HepG2 (cell line): ENCODE measurements around the gene WWTR1. TPM values are rescaled to one million over a fixed set of nuclear protein-coding genes. Genes with fewer than 3 reads are reported as not detected.

Experiments
- ATAC-seq: fragments of 200-7000 bp; cut with Tn5 transposase; 3 replicates; pipeline ENCODE4 v1.9.1; 2020; ENCODE audit warnings: mild to moderate bottlenecking, moderate library complexity
- BruUV-seq: library from RNA; stranded (reverse); fragments of 400-500 nt; replicated peaks from 2 replicates; lab custom pipeline; 2021; lab: Mats Ljungman, UMichigan
- CTCF ChIA-PET: fragments of 300-600 bp; formaldehyde crosslinking; extraction: SDS; loops from one replicate; lab custom pipeline; 2021; ENCODE audit warnings: low total read pairs, inconsistent platforms, low intra/inter-chr PET ratio; lab: Yijun Ruan, JAX
- POLR2A ChIA-PET: fragments of 350-600 bp; sonication (Branson Sonifier 250); formaldehyde crosslinking; loops from one replicate; lab custom pipeline; 2020; ENCODE audit warnings: antibody characterized with exemption, inconsistent platforms; lab: Yijun Ruan, JAX
- DNase-seq: peaks from one replicate; pipeline ENCODE4 v3.0.0-alpha.2; 2015; ENCODE audit warnings: low spot score
- FAIRE-seq: peaks from 3 replicates; lab custom pipeline; 2011; peaks lifted over from hg19 to GRCh38; lab: Jason Lieb, UNC
- H2AFZ ChIP-seq: one replicate; pipeline ENCODE4 v1.6.1; 2011; ENCODE audit warnings: low read length, inconsistent platforms
- H3K27ac ChIP-seq: fragments of 300-600 bp; 3 replicates; pipeline ENCODE4 v1.8.0; 2011; ENCODE audit warnings: mixed run types, mild to moderate bottlenecking, mixed read lengths, low read length, inconsistent platforms; ENCODE audit not compliant: insufficient read depth; ENCODE audit errors: extremely low read length
- H3K27me3 ChIP-seq, 2 experiments: fragments of 200-600 bp in 1 of 2; 2 replicates in 1 of 2; 3 replicates in 1 of 2; pipeline versions ENCODE4 v1.6.0 to v1.8.0; 2011; ENCODE audit warnings: low read length in 2 of 2, mild to moderate bottlenecking in 2 of 2, moderate library complexity in 2 of 2, inconsistent platforms in 1 of 2; ENCODE audit not compliant: insufficient read depth in 2 of 2, control insufficient read depth in 1 of 2
- H3K36me3 ChIP-seq, 2 experiments: fragments of 200-600 bp in 1 of 2; replicated peaks in 1 of 2; 2 replicates in 1 of 2; 3 replicates in 1 of 2; pipeline versions ENCODE4 v1.5.1 to v1.8.0; 2011; ENCODE audit warnings: low read length in 2 of 2, inconsistent platforms in 1 of 2; ENCODE audit not compliant: insufficient read depth in 2 of 2, control insufficient read depth in 1 of 2
- H3K4me1 ChIP-seq: 2 replicates; pipeline ENCODE4 v1.5.1; 2012; ENCODE audit warnings: low read length, inconsistent platforms; ENCODE audit not compliant: insufficient read depth
- H3K4me2 ChIP-seq: 2 replicates; pipeline ENCODE4 v1.6.0; 2011; ENCODE audit warnings: low read depth, low read length, inconsistent platforms
- H3K4me3 ChIP-seq, 3 experiments: fragments of 200-600 bp in 1 of 3; sonication (generic), shearing (Covaris generic) in 1 of 3; replicated peaks in 1 of 3; 2 replicates each; pipeline ENCODE4 v1.5.1; 2011 to 2016; ENCODE audit warnings: low read length in 3 of 3, inconsistent platforms in 2 of 3, low read depth in 2 of 3, mild to moderate bottlenecking in 2 of 3, control low read depth in 1 of 3, mixed read lengths in 1 of 3; ENCODE audit not compliant: insufficient read depth in 1 of 3
- H3K79me2 ChIP-seq: one replicate; pipeline ENCODE4 v1.6.1; 2011; ENCODE audit warnings: low read length, inconsistent platforms; ENCODE audit not compliant: insufficient read depth
- H3K9ac ChIP-seq: 2 replicates; pipeline ENCODE4 v1.6.0; 2011; ENCODE audit warnings: mild to moderate bottlenecking, low read depth, low read length, inconsistent platforms; ENCODE audit not compliant: insufficient read depth
- H3K9me3 ChIP-seq: 2 replicates; pipeline ENCODE4 v1.5.1; 2012; ENCODE audit warnings: mild to moderate bottlenecking, low read length
- H4K20me1 ChIP-seq: 2 replicates; pipeline ENCODE4 v1.6.0; 2011; ENCODE audit warnings: inconsistent platforms, mild to moderate bottlenecking, low read length, moderate library complexity; ENCODE audit not compliant: insufficient read depth
- BHLHE40 ChIP-seq: IDR thresholded peaks from 2 replicates; pipeline ENCODE4 v1.6.1; 2011; ENCODE audit warnings: low read length, improper control_type of control experiment
- CBX5 ChIP-seq: sonication (generic); formaldehyde crosslinking; IDR thresholded peaks from 2 replicates; pipeline ENCODE4 v1.4.0; 2020; ENCODE audit warnings: missing genetic modification reagents, borderline replicate concordance
- DNMT3B ChIP-seq: conservative IDR thresholded peaks from 2 replicates; pipeline ENCODE4 v1.6.1; 2016; ENCODE audit warnings: missing biosample characterization, control low read depth
- ETV6 ChIP-seq: sonication (generic); formaldehyde crosslinking; conservative IDR thresholded peaks from 2 replicates; pipeline ENCODE4 v1.4.0; 2020; ENCODE audit warnings: missing genetic modification reagents
- IKZF4 ChIP-seq: sonication (generic); formaldehyde crosslinking; IDR thresholded peaks from 2 replicates; pipeline ENCODE4 v1.5.1; 2020; ENCODE audit warnings: borderline replicate concordance, mild to moderate bottlenecking, low read depth, missing genetic modification reagents; ENCODE audit errors: not compliant biosample characterization
- NFE2L2 ChIP-seq: fragments of 150-350 bp; IDR thresholded peaks from 2 replicates; pipeline ENCODE4 v1.6.1; 2014; ENCODE audit warnings: low read length
- SAFB2 ChIP-seq: sonication (generic); formaldehyde crosslinking; IDR thresholded peaks from 2 replicates; pipeline ENCODE4 v1.5.1; 2020; ENCODE audit warnings: missing genetic modification reagents, low read depth, mild to moderate bottlenecking, borderline replicate concordance
- SRY ChIP-seq: sonication (generic); formaldehyde crosslinking; IDR thresholded peaks from 2 replicates; pipeline ENCODE4 v1.8.0; 2022; ENCODE audit warnings: mild to moderate bottlenecking, missing genetic modification reagents
- WGBS: methylation state at CpG from one replicate; pipeline ENCODE4 v1.1.6; 2017; ENCODE audit warnings: low lambda C conversion rate; 5-methylcytosine and 5-hydroxymethylcytosine counted together
- in situ Hi-C: cut with HindIII; loops from 2 replicates; pipeline ENCODE4 v1.10.0; 2017; ENCODE audit warnings: low pct_unique_long_range_greater_than_20kb; ENCODE audit not compliant: extremely low pct_ligation_motif_present
- intact Hi-C: fragments of 100-400 bp; cut with micrococcal nuclease; formaldehyde crosslinking; loops from one replicate; pipeline ENCODE4 v1.10.0; 2022; ENCODE audit not compliant: unreplicated experiment
- polyA plus RNA-seq, 8 experiments: library from polyadenylated mRNA; depleted of rRNA in 3 of 8; stranded (reverse) in 7 of 8; unstranded in 1 of 8; fragments of >200 nt; fragmentation: Illumina TruSeq in 4 of 8; extraction: Trizol in 4 of 8; gene quantifications; 2 replicates each; pipeline versions ENCODE4 v1.2.1 to v1.2.3, GENCODE V29; 2011 to 2016; ENCODE audit warnings: low read depth in 4 of 8, missing spikeins in 1 of 8, mixed read lengths in 1 of 8; ENCODE audit not compliant: insufficient read depth in 1 of 8
- total RNA-seq, 5 experiments: library from RNA; depleted of rRNA; stranded (reverse); fragments of >200 nt; fragmentation: Illumina TruSeq; extraction: Trizol; gene quantifications; 2 replicates each; pipeline ENCODE4 v1.2.3, GENCODE V29; 2016; ENCODE audit warnings: low read depth in 1 of 5
- TF ChIP-seq, protein P1 (sequence below), 2 experiments: sonication (generic) in 1 of 2; formaldehyde crosslinking in 1 of 2; IDR thresholded peaks; 2 replicates each; pipeline versions ENCODE4 v1.5.1 to v1.6.1; 2011 to 2020; ENCODE audit warnings: borderline replicate concordance in 1 of 2, low read depth in 1 of 2, low read length in 1 of 2, mild to moderate bottlenecking in 1 of 2, missing genetic modification reagents in 1 of 2, moderate library complexity in 1 of 2
- TF ChIP-seq, protein P2 (sequence below): sonication (generic); formaldehyde crosslinking; IDR thresholded peaks from 2 replicates; pipeline ENCODE4 v1.4.0; 2020; ENCODE audit warnings: mild to moderate bottlenecking, missing genetic modification reagents
- TF ChIP-seq, protein P3 (sequence below): sonication (generic); formaldehyde crosslinking; IDR thresholded peaks from 2 replicates; pipeline ENCODE4 v1.5.0; 2020; ENCODE audit warnings: missing genetic modification reagents, mild to moderate bottlenecking, borderline replicate concordance
- TF ChIP-seq, protein P4 (sequence below): sonication (generic); formaldehyde crosslinking; IDR thresholded peaks from 2 replicates; pipeline ENCODE4 v1.8.1; 2023; ENCODE audit warnings: mild to moderate bottlenecking, moderate library complexity, missing genetic modification reagents

Gene WWTR1
- total and polyA plus RNA-seq, 2 of the 13 experiments (the other 11 are each of a cell fraction or from before 2014, with no cell fraction given): 19.7 to 139 TPM

DNA sequence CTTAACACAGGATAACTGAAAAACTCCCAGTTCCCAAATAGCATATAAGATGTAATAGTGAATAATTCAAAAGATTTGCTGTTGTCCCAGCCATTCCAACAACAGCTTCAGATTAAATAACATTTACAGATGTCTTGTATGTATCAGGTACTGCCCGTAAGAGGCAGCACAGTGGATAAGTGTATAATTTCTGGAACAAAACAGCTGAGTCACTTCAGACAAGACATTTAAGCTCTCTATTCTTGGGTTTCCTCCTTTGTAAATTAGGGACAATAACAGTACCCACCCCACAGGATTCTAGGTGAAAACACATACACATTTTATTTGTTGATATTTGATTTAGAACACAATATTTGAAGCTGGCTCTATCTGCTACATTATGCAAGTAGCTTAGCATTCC lies 2.6 kb upstream of the WWTR1 start:
- H3K27me3 ChIP-seq: no peaks in the 10 kb centered on the region; a peak in 1 of 5 replicates

DNA sequence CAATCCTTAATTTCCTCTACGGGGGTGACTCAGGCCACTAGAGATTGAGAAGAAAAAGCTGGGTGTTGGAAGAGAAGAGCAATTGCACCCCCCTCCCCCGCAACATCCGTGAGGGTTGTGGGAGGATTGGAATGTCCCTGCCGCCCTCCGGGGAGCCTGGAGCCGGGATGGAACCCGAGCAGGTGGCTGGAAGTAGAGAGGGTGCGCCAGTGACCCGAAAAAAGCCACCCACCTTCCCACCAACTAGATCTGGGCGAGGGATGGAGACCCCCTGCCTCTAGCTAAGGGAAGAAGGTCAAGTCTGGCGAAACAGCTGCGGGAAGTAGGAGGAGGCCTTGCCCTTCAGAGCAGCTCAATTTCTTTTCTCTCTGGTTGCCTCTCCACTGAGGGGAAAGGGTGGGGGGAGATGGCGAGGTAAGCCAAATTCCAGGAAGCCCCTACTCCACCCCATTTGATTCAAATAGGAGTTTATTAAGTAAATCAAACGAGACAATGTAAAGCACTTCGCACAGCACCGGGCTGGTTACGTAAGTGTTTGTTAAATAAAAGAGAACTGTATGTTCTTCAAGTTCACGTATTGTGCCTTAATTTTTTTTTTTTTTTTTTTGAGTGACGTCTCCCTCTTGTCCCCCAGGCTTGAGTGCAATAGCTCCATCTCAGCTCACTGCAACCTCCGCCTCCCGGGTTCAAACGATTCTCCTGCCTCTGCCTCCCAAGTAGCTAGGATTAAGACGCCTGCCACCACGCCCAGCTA lies 1.1 kb upstream of the WWTR1 start:
- 23% methylated on average over 24 of the region's 24 CpGs for WGBS
- H3K9me3 ChIP-seq: no peaks in the 10 kb centered on the region
- peak overlapping the region; percentile 88 for H3K4me2 ChIP-seq
- POLR2A ChIA-PET: interaction anchor here (1.0 to 4.8 kb wide), 18 partner anchors 12 to 1057 kb away, joined by 3 to 59 read pairs (median 4); partner anchors contain the start of gene COMMD2
- DNase-seq (no peak), FAIRE-seq (no peak), ATAC-seq (peak; percentile 19)
- no peaks in the 10 kb centered on the region; a peak in 1 of 5 replicates for H3K27me3 ChIP-seq
- in situ Hi-C loops (no loop called here), intact Hi-C loops (loop anchor here (1.0 to 5.0 kb wide), 4 partner anchors 52 to 93 kb away; partner anchors contain the start of gene COMMD2)
- peak overlapping the region; percentile 92 to 94 (median 93) for H3K4me3 ChIP-seq
- BruUV-seq: no TSS peak
- H2AFZ ChIP-seq: no peak overlapping the region
- H3K27ac ChIP-seq: peak overlapping the region; percentile 79
- H3K9ac ChIP-seq: peak overlapping the region; percentile 90
- peaks cover 0 to 11% of the 10 kb centered on the region in 2 experiments; a peak in 2 of 5 replicates for H3K36me3 ChIP-seq
- H4K20me1 ChIP-seq: peaks cover 17% of the 10 kb centered on the region
- CTCF ChIA-PET: interaction anchor here (1.2 kb wide), 1 partner anchor 90 kb away, joined by 4 read pairs; no protein-coding TSS in a partner anchor
- H3K79me2 ChIP-seq: peaks cover 41% of the 10 kb centered on the region
- peaks cover 50% of the 10 kb centered on the region for H3K4me1 ChIP-seq
- TF ChIP-seq, protein P1, sequence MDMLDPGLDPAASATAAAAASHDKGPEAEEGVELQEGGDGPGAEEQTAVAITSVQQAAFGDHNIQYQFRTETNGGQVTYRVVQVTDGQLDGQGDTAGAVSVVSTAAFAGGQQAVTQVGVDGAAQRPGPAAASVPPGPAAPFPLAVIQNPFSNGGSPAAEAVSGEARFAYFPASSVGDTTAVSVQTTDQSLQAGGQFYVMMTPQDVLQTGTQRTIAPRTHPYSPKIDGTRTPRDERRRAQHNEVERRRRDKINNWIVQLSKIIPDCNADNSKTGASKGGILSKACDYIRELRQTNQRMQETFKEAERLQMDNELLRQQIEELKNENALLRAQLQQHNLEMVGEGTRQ (IDR thresholded peaks at IDR 0.05; ENCODE audit: low read depth, low read length): no peak
- TF ChIP-seq, protein P1 (CRISPR knock-in tag; IDR thresholded peaks at IDR 0.05; ENCODE audit: borderline replicate concordance): 0 out of 2 replicates have a peak, but pooled peaks have one; percentile 8
- 0 out of 2 replicates have a peak, but pooled peaks have one; percentile 2 for TF ChIP-seq SAFB2 (CRISPR knock-in tag)
- TF ChIP-seq, protein P2, sequence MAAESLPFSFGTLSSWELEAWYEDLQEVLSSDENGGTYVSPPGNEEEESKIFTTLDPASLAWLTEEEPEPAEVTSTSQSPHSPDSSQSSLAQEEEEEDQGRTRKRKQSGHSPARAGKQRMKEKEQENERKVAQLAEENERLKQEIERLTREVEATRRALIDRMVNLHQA (CRISPR knock-in tag): no peak
- peak; percentile 7; the same call in 1 of the 2 replicates for TF ChIP-seq CBX5 (CRISPR knock-in tag)
- 0 out of 2 replicates have a peak, but pooled peaks have one; percentile 67 for TF ChIP-seq DNMT3B
- TF ChIP-seq, protein P3, sequence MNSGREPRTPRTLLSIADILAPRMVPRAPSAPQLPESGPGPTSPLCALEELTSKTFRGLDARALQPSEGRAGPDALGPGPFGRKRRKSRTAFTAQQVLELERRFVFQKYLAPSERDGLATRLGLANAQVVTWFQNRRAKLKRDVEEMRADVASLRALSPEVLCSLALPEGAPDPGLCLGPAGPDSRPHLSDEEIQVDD (CRISPR knock-in tag): no peak
- no peak for TF ChIP-seq BHLHE40
- no peak for TF ChIP-seq SRY (CRISPR knock-in tag)
- no peak for TF ChIP-seq ETV6 (CRISPR knock-in tag)
- TF ChIP-seq, protein P4, sequence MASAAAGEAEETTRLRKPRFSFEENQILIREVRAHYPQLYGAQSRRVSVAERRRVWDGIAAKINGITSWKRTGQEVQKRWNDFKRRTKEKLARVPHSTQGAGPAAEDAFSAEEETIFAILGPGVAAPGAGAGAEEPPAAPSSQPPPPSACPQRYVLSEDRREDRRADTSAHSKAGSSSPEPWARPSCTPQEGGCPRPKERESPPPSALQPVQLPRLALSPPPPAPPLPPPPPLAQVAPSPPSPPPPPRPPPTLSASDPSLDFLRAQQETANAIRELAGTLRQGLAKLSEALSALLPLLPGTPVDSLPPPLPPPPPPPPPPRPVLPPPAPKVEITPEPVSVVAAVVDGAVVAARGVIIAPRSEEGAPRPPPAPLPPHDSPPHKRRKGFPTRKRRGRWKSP (CRISPR knock-in tag): 0 out of 2 replicates have a peak, but pooled peaks have one; percentile 12

More for the DNA sequence above, 2.6 kb upstream of the WWTR1 start:
- no peak overlapping the region for H3K27ac ChIP-seq
- H3K79me2 ChIP-seq: peaks cover 30% of the 10 kb centered on the region
- no peak for DNase-seq
- WGBS: 94% methylated on average over 1 of the region's 1 CpG
- no peak overlapping the region for H3K9ac ChIP-seq
- H3K36me3 ChIP-seq: peaks cover 0 to 7% of the 10 kb centered on the region in 2 experiments; a peak in 1 of 5 replicates
- ChIA-PET CTCF (no interaction called here), POLR2A (interaction anchor here (4.8 kb wide), 1 partner anchor 10 kb away, joined by 59 read pairs; no protein-coding TSS in a partner anchor)
- H3K4me2 ChIP-seq: no peak overlapping the region
- no peak overlapping the region for H3K4me3 ChIP-seq
- in situ Hi-C loops: no loop called here
- no TSS peak for BruUV-seq
- 0 out of 2 replicates have a peak, but pooled peaks have one; percentile 22 for TF ChIP-seq NFE2L2
- no peak for TF ChIP-seq IKZF4
- TF ChIP-seq, all 625 proteins: peak for 1
- ATAC-seq (no peak), FAIRE-seq (no peak)
- Histone ChIP-seq H2AFZ (no peak overlapping the region), H3K9me3 (no peaks in the 10 kb centered on the region), H3K4me1 (peaks cover 41% of the 10 kb centered on the region), H4K20me1 (peaks cover 8% of the 10 kb centered on the region)
- intact Hi-C loops: no loop called here
